GM18507 (cell line): ENCODE measurements around the gene OR4B1.

ENCODE experiments used
- DNase-seq: peaks from one replicate; pipeline ENCODE4 v3.0.0; 2011; ENCODE audit warnings: low read depth; ENCODE audit not compliant: insufficient read length; ENCODE audit errors: extremely low spot score
- FAIRE-seq: peaks from 2 replicates; lab custom pipeline; 2011; peaks lifted over from hg19 to GRCh38; lab: Jason Lieb, UNC

OR4B1 gene

GRCh38 chr11:48244804-48245203 is 28.2 kb downstream of the OR4B1 start, which contains the start of gene OR4X2:
TSS of gene OR4X2 (plus strand) at chr11:48245104. CDS start at chr11:48245104, 0 bp downstream.
- FAIRE-seq (no peak), DNase-seq (no peak)

- no peak for DNase-seq
- FAIRE-seq, result no peak
Observed at GRCh38 chr11:48248902-48249301, 32.3 kb downstream of the OR4B1 start.

DNA sequence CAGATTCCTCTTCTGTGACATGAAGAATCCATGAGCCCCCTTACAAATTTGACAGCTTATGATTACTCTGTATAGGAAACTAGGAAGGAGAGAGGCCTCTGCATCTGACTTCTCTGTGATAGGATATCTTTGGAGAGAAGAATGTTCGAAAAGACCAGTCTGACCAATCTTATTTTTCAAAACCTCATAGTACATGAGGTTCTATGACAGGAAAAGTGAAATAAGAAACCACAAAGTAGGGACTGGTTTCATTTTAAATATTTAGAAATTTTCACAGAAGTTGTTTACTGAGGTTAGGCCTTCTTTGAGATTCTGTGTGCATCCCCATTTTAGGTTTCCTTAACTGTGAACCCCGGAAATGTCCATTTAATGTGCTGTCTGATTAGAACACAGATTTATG is 45.0 kb downstream of the OR4B1 start:
- no peak for FAIRE-seq
- no peak for DNase-seq

- FAIRE-seq (no peak), DNase-seq (no peak)
Observed at GRCh38 chr11:48263423-48263911, 46.9 kb downstream of the OR4B1 start, which contains the start of gene OR4X1. TSS of gene OR4X1 (plus strand) at chr11:48263861. CDS start at chr11:48263861, 0 bp downstream.
